Measurements from ENCODE around the gene CPXM1. TPM values are rescaled to one million over a fixed set of nuclear protein-coding genes. Genes with fewer than 3 reads are reported as not detected.
"Not testable (repeated sequence)": the region's sequence is repeated elsewhere in the genome, so short reads cannot be mapped to it uniquely, and the experiment has no call there.

Gene CPXM1
- total RNA-seq, 1 experiment from 2014 or later, result not detected

- Histone ChIP-seq H3K27ac (ENCODE audit: low read length) (no peak overlapping the region), H2AFZ (ENCODE audit: low read length) (no peak overlapping the region), H3K9ac (ENCODE audit: low read length) (no peak overlapping the region), H3K9me3 (ENCODE audit: low read length) (no peaks in the 10 kb centered on the region), H3K79me2 (ENCODE audit: low read length) (no peaks in the 10 kb centered on the region), H3F3A (ENCODE audit: low read length, unreplicated experiment) (no peaks in the 10 kb centered on the region), H3K27me3 (ENCODE audit: low read length) (no peaks in the 10 kb centered on the region), H3K36me3 (ENCODE audit: low read depth, low read length) (no peaks in the 10 kb centered on the region), H3K4me1 (ENCODE audit: insufficient read depth, low read length) (peaks cover 7% of the 10 kb centered on the region; the same call in 1 of the 2 replicates), H3K4me2 (ENCODE audit: low read length) (no peak overlapping the region), H3K4me3 (ENCODE audit: low read length) (no peak overlapping the region), H4K20me1 (ENCODE audit: low read length) (no peaks in the 10 kb centered on the region), H3K9me2 (replicated peaks; ENCODE audit: low read length) (no peaks in the 10 kb centered on the region)
- ChIA-PET POLR2A (ENCODE audit: unreplicated experiment) (no interaction called here), CTCF (interaction anchor here (0.6 kb wide), 1 partner anchor 40 kb away, joined by 4 read pairs; no protein-coding TSS in a partner anchor)
- DNase-seq (no peak), ATAC-seq (no peak)
- BruUV-seq (replicated peaks), result no TSS peak
- intact Hi-C loops (cut with micrococcal nuclease), result no loop called here
- no peak for TF ChIP-seq EZH2 (IDR thresholded peaks at IDR 0.05; ENCODE audit: low read length, unreplicated experiment)
- no peak for TF ChIP-seq EZH2phosphoT487 (IDR thresholded peaks at IDR 0.05; ENCODE audit: borderline replicate concordance, low read length)
- TF ChIP-seq CTCF (conservative IDR thresholded peaks at IDR 0.05; ENCODE audit: low read depth, low read length), result no peak
These were observed 26.6 kb downstream of the CPXM1 start for GRCh38 chr20:2773812-2774211.

- no TSS peak for BruUV-seq (replicated peaks)
These were observed 28.8 kb downstream of the CPXM1 start for GRCh38 chr20:2771631-2772080.

GRCh38 chr20:2770091-2770490 is 30.3 kb downstream of the CPXM1 start:
- H3K9me2 ChIP-seq (replicated peaks; ENCODE audit: low read length); H3K4me2 ChIP-seq (ENCODE audit: low read length); ATAC-seq; H3K27ac ChIP-seq (ENCODE audit: low read length); H3K9me3 ChIP-seq (ENCODE audit: low read length); POLR2A ChIA-PET (ENCODE audit: unreplicated experiment); H4K20me1 ChIP-seq (ENCODE audit: low read length); H3K9ac ChIP-seq (ENCODE audit: low read length); DNase-seq; H3K4me3 ChIP-seq (ENCODE audit: low read length); BruUV-seq (replicated peaks); H2AFZ ChIP-seq (ENCODE audit: low read length); H3K36me3 ChIP-seq (ENCODE audit: low read depth, low read length); intact Hi-C loops (cut with micrococcal nuclease); H3K79me2 ChIP-seq (ENCODE audit: low read length); H3K27me3 ChIP-seq (ENCODE audit: low read length); CTCF ChIA-PET; H3F3A ChIP-seq (ENCODE audit: low read length, unreplicated experiment): not testable (repeated sequence)
- peaks cover 23% of the 10 kb centered on the region for H3K4me1 ChIP-seq (ENCODE audit: insufficient read depth, low read length)

More at GRCh38 chr20:2771631-2772080, 28.8 kb downstream of the CPXM1 start:
- DNase-seq, result peak; percentile 40
- H3K4me3 ChIP-seq (ENCODE audit: low read length), result no peak overlapping the region
- H3K9me3 ChIP-seq (ENCODE audit: low read length), result no peaks in the 10 kb centered on the region
- H3K4me2 ChIP-seq (ENCODE audit: low read length), result no peak overlapping the region
- H2AFZ ChIP-seq (ENCODE audit: low read length), result no peak overlapping the region
- H3K79me2 ChIP-seq (ENCODE audit: low read length), result no peaks in the 10 kb centered on the region
- no peaks in the 10 kb centered on the region for H3F3A ChIP-seq (ENCODE audit: low read length, unreplicated experiment)
- H4K20me1 ChIP-seq (ENCODE audit: low read length), result no peaks in the 10 kb centered on the region
- POLR2A ChIA-PET (ENCODE audit: unreplicated experiment), result no interaction called here
- no peaks in the 10 kb centered on the region for H3K9me2 ChIP-seq (replicated peaks; ENCODE audit: low read length)
- intact Hi-C loops (cut with micrococcal nuclease), result no loop called here
- no peak overlapping the region for H3K27ac ChIP-seq (ENCODE audit: low read length)
- ATAC-seq, result peak; percentile 13; the same call in 1 of the 2 replicates
- no peaks in the 10 kb centered on the region for H3K27me3 ChIP-seq (ENCODE audit: low read length)
- H3K36me3 ChIP-seq (ENCODE audit: low read depth, low read length), result no peaks in the 10 kb centered on the region
- TF ChIP-seq EZH2phosphoT487 (IDR thresholded peaks at IDR 0.05; ENCODE audit: borderline replicate concordance, low read length), result no peak
- no peak for TF ChIP-seq EZH2 (IDR thresholded peaks at IDR 0.05; ENCODE audit: low read length, unreplicated experiment)
- no peak; the same call in 1 of the 2 replicates for TF ChIP-seq CTCF (conservative IDR thresholded peaks at IDR 0.05; ENCODE audit: low read depth, low read length)
- H3K4me1 ChIP-seq (ENCODE audit: insufficient read depth, low read length), result peaks cover 23% of the 10 kb centered on the region
- CTCF ChIA-PET, result no interaction called here
- H3K9ac ChIP-seq (ENCODE audit: low read length), result no peak overlapping the region
